HepG2 (cell line): ENCODE data around the gene ZNF493. TPM values are rescaled to one million over a fixed set of nuclear protein-coding genes. Genes with fewer than 3 reads are reported as not detected.

Experiments
- ARNTL ChIP-seq: sonication (generic); formaldehyde crosslinking; IDR thresholded peaks from 2 replicates; pipeline ENCODE4 v1.4.0; 2020; ENCODE audit warnings: mild to moderate bottlenecking, missing genetic modification reagents
- BORCS8-MEF2B ChIP-seq: sonication (generic); formaldehyde crosslinking; IDR thresholded peaks from 2 replicates; pipeline ENCODE4 v1.8.0; 2022; ENCODE audit warnings: mild to moderate bottlenecking, missing genetic modification reagents
- ELF3 ChIP-seq: IDR thresholded peaks from 2 replicates; pipeline ENCODE4 v1.6.1; 2016; ENCODE audit warnings: missing genetic modification reagents, missing compliant biosample characterization
- HNRNPL ChIP-seq: fragments of 200-400 bp; formaldehyde crosslinking; IDR thresholded peaks from 2 replicates; pipeline ENCODE4 v1.6.1; 2017; ENCODE audit warnings: mild to moderate bottlenecking, low read depth, low read length
- HOXA5 ChIP-seq: sonication (generic); formaldehyde crosslinking; IDR thresholded peaks from 2 replicates; pipeline ENCODE4 v1.4.0; 2020; ENCODE audit warnings: missing genetic modification reagents
- IRF2 ChIP-seq: IDR thresholded peaks from 2 replicates; pipeline ENCODE4 v1.6.1; 2018; ENCODE audit warnings: missing genetic modification reagents, missing compliant biosample characterization
- KLF9 ChIP-seq: IDR thresholded peaks from 2 replicates; pipeline ENCODE4 v1.6.1; 2016; ENCODE audit warnings: low read depth
- MYNN ChIP-seq: sonication (generic); formaldehyde crosslinking; IDR thresholded peaks from 2 replicates; pipeline ENCODE4 v1.4.0; 2020; ENCODE audit warnings: mild to moderate bottlenecking, low read depth, missing genetic modification reagents
- NFKB2 ChIP-seq: sonication (generic); formaldehyde crosslinking; IDR thresholded peaks from 2 replicates; pipeline ENCODE4 v1.4.0; 2020; ENCODE audit warnings: missing genetic modification reagents, borderline replicate concordance
- NR2C2 ChIP-seq: sonication (generic); formaldehyde crosslinking; IDR thresholded peaks from 2 replicates; pipeline ENCODE4 v1.4.0; 2020; ENCODE audit warnings: missing genetic modification reagents, mild to moderate bottlenecking, moderate library complexity, borderline replicate concordance
- RFXAP ChIP-seq: sonication (generic); formaldehyde crosslinking; IDR thresholded peaks from 2 replicates; pipeline ENCODE4 v1.4.0; 2020; ENCODE audit warnings: missing genetic modification reagents, borderline replicate concordance
- SMARCE1 ChIP-seq: fragments of 450-650 bp; IDR thresholded peaks from 2 replicates; pipeline ENCODE4 v1.6.1; 2017; ENCODE audit warnings: borderline replicate concordance
- SMC3 ChIP-seq: IDR thresholded peaks from 2 replicates; pipeline ENCODE4 v1.6.1; 2011; ENCODE audit warnings: low read length, improper control_type of control experiment
- TBL1XR1 ChIP-seq: fragments of 150-350 bp; IDR thresholded peaks from 2 replicates; pipeline ENCODE4 v1.6.1; 2014; ENCODE audit warnings: borderline replicate concordance, low read length; ENCODE audit not compliant: partially characterized antibody
- YEATS2 ChIP-seq: sonication (generic); formaldehyde crosslinking; IDR thresholded peaks from 2 replicates; pipeline ENCODE4 v1.4.0; 2020; ENCODE audit warnings: missing genetic modification reagents, borderline replicate concordance
- ZKSCAN5 ChIP-seq: sonication (generic); formaldehyde crosslinking; IDR thresholded peaks from 2 replicates; pipeline ENCODE4 v1.5.1; 2020; ENCODE audit warnings: mild to moderate bottlenecking, missing genetic modification reagents
- ZNF256 ChIP-seq: sonication (generic); formaldehyde crosslinking; conservative IDR thresholded peaks from 2 replicates; pipeline ENCODE4 v1.4.0; 2020; ENCODE audit warnings: missing genetic modification reagents
- ZNF260 ChIP-seq: sonication (generic); formaldehyde crosslinking; IDR thresholded peaks from 2 replicates; pipeline ENCODE4 v1.4.0; 2020; ENCODE audit warnings: missing genetic modification reagents, low read depth, mild to moderate bottlenecking, borderline replicate concordance
- ZNF75D ChIP-seq: sonication (generic); formaldehyde crosslinking; IDR thresholded peaks from 2 replicates; pipeline ENCODE4 v1.8.1; 2023; ENCODE audit warnings: missing genetic modification reagents, mild to moderate bottlenecking, borderline replicate concordance
- ZNF788 ChIP-seq: sonication (generic); formaldehyde crosslinking; IDR thresholded peaks from 2 replicates; pipeline ENCODE4 v1.5.0; 2020; ENCODE audit warnings: mild to moderate bottlenecking, missing genetic modification reagents, borderline replicate concordance
- ZNF790 ChIP-seq: sonication (generic); formaldehyde crosslinking; IDR thresholded peaks from 2 replicates; pipeline ENCODE4 v1.8.0; 2022; ENCODE audit warnings: missing genetic modification reagents, mild to moderate bottlenecking, borderline replicate concordance
- polyA plus RNA-seq, 8 experiments: library from polyadenylated mRNA; depleted of rRNA in 3 of 8; stranded (reverse) in 7 of 8; unstranded in 1 of 8; fragments of >200 nt; fragmentation: Illumina TruSeq in 4 of 8; extraction: Trizol in 4 of 8; gene quantifications; 2 replicates each; pipeline versions ENCODE4 v1.2.1 to v1.2.3, GENCODE V29; 2011 to 2016; ENCODE audit warnings: low read depth in 4 of 8, missing spikeins in 1 of 8, mixed read lengths in 1 of 8; ENCODE audit not compliant: insufficient read depth in 1 of 8
- total RNA-seq, 5 experiments: library from RNA; depleted of rRNA; stranded (reverse); fragments of >200 nt; fragmentation: Illumina TruSeq; extraction: Trizol; gene quantifications; 2 replicates each; pipeline ENCODE4 v1.2.3, GENCODE V29; 2016; ENCODE audit warnings: low read depth in 1 of 5
- TF ChIP-seq, protein P1 (sequence below): sonication (generic); formaldehyde crosslinking; IDR thresholded peaks from 2 replicates; pipeline ENCODE4 v1.5.1; 2020; ENCODE audit warnings: missing genetic modification reagents, mild to moderate bottlenecking, borderline replicate concordance
- TF ChIP-seq, protein P2 (sequence below): sonication (generic); formaldehyde crosslinking; IDR thresholded peaks from 2 replicates; pipeline ENCODE4 v1.9.0; 2021; ENCODE audit warnings: missing genetic modification reagents, borderline replicate concordance
- TF ChIP-seq, protein P3 (sequence below): sonication (generic); formaldehyde crosslinking; IDR thresholded peaks from 2 replicates; pipeline ENCODE4 v1.8.0; 2022; ENCODE audit warnings: missing genetic modification reagents, low read depth, mild to moderate bottlenecking, borderline replicate concordance
- TF ChIP-seq, protein P4 (sequence below): sonication (generic); IDR thresholded peaks from 2 replicates; pipeline ENCODE4 v1.6.1; 2016; ENCODE audit warnings: low read depth, borderline replicate concordance

Gene ZNF493
- total and polyA plus RNA-seq, 2 of the 13 experiments (the other 11 are each of a cell fraction or from before 2014, with no cell fraction given): 6.8 to 9.0 TPM

DNA sequence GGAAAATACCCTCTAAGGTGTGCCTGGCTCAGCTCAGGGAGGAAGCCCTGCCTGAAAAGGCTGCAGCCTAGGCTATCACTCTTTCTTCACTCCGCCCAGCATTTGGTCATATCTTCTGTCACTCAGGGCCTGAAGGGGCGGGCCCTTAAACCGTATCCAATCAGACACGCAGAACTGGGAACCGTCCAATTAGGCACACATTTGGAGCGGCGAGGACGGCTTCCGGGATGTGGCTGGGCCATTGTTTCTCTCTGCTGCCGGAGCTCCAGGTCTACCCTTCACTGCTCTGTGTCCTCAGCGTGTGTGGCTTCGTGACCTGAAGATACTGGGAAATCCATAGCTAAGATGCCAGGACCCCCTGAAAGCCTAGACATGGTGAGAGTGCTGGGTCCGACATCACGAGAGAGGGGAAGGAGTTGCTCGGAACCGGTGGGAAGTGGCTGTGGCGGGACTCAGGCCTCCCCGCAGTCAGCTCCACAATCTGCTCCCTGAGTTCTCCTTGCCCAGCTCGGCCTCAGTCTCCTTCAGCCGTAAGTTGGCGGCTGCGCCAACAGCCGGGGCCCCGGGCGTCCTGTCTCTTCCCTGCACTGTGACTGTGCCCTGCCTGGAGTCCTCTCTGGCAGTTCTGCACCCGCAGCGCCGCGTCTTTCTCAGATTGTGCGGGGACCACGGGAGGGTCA, at the start of gene ZNF493 (continued):
- TF ChIP-seq NR2C2 (CRISPR knock-in tag) (peak; percentile 40; the same call in 1 of the 2 replicates), IRF2 (no peak), RFXAP (CRISPR knock-in tag) (no peak), ZNF788 (CRISPR knock-in tag) (0 out of 2 replicates have a peak, but pooled peaks have one; percentile 37), ZNF260 (CRISPR knock-in tag) (no peak), ELF3 (CRISPR knock-in tag) (0 out of 2 replicates have a peak, but pooled peaks have one; percentile 46), ZNF75D (CRISPR knock-in tag) (no peak), ZNF790 (no peak), TBL1XR1 (no peak), HNRNPL (no peak), BORCS8-MEF2B (CRISPR knock-in tag) (peak; percentile 48; the same call in 1 of the 2 replicates), SMARCE1 (no peak), KLF9 (CRISPR knock-in tag) (no peak), SMC3 (no peak), MYNN (CRISPR knock-in tag) (no peak), ZNF256 (no peak), HOXA5 (CRISPR knock-in tag) (no peak), ARNTL (CRISPR knock-in tag) (no peak; the same call in 1 of the 2 replicates), YEATS2 (peak; percentile 40; the same call in 1 of the 2 replicates), ZKSCAN5 (CRISPR knock-in tag) (no peak), NFKB2 (CRISPR knock-in tag) (peak; percentile 42; the same call in 1 of the 2 replicates)
- TF ChIP-seq, protein P1, sequence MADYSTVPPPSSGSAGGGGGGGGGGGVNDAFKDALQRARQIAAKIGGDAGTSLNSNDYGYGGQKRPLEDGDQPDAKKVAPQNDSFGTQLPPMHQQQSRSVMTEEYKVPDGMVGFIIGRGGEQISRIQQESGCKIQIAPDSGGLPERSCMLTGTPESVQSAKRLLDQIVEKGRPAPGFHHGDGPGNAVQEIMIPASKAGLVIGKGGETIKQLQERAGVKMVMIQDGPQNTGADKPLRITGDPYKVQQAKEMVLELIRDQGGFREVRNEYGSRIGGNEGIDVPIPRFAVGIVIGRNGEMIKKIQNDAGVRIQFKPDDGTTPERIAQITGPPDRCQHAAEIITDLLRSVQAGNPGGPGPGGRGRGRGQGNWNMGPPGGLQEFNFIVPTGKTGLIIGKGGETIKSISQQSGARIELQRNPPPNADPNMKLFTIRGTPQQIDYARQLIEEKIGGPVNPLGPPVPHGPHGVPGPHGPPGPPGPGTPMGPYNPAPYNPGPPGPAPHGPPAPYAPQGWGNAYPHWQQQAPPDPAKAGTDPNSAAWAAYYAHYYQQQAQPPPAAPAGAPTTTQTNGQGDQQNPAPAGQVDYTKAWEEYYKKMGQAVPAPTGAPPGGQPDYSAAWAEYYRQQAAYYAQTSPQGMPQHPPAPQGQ (CRISPR knock-in tag): no peak
- TF ChIP-seq, protein P2, sequence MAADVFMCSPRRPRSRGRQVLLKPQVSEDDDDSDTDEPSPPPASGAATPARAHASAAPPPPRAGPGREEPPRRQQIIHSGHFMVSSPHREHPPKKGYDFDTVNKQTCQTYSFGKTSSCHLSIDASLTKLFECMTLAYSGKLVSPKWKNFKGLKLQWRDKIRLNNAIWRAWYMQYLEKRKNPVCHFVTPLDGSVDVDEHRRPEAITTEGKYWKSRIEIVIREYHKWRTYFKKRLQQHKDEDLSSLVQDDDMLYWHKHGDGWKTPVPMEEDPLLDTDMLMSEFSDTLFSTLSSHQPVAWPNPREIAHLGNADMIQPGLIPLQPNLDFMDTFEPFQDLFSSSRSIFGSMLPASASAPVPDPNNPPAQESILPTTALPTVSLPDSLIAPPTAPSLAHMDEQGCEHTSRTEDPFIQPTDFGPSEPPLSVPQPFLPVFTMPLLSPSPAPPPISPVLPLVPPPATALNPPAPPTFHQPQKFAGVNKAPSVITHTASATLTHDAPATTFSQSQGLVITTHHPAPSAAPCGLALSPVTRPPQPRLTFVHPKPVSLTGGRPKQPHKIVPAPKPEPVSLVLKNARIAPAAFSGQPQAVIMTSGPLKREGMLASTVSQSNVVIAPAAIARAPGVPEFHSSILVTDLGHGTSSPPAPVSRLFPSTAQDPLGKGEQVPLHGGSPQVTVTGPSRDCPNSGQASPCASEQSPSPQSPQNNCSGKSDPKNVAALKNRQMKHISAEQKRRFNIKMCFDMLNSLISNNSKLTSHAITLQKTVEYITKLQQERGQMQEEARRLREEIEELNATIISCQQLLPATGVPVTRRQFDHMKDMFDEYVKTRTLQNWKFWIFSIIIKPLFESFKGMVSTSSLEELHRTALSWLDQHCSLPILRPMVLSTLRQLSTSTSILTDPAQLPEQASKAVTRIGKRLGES (CRISPR knock-in tag): no peak
- TF ChIP-seq, protein P3, sequence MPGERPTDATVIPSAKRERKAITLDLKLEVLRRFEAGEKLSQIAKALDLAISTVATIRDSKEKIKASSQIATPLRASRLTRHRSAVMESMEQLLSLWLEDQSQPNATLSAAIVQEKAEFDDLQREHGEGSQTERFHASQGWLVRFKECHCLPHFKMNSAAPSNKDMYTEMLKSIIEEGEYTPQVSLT: no peak
- TF ChIP-seq, protein P4, sequence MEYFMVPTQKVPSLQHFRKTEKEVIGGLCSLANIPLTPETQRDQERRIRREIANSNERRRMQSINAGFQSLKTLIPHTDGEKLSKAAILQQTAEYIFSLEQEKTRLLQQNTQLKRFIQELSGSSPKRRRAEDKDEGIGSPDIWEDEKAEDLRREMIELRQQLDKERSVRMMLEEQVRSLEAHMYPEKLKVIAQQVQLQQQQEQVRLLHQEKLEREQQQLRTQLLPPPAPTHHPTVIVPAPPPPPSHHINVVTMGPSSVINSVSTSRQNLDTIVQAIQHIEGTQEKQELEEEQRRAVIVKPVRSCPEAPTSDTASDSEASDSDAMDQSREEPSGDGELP: no peak
